SK-N-SH (cell line): ENCODE results near the gene NRCAM. TPM values are rescaled to one million over a fixed set of nuclear protein-coding genes. Genes with fewer than 3 reads are reported as not detected.

ENCODE experiments used
- CTCF ChIA-PET: fragments of 300-600, 350-600 bp; formaldehyde crosslinking; extraction: SDS; loops from one replicate; lab custom pipeline; 2021; lab: Yijun Ruan, JAX
- POLR2A ChIA-PET: fragments of 350-600 bp; sonication (Branson Sonifier 250); formaldehyde crosslinking; extraction: SDS; loops from one replicate; lab custom pipeline; 2020; ENCODE audit warnings: antibody characterized with exemption, inconsistent platforms; lab: Yijun Ruan, JAX
- DNase-seq: peaks from one replicate; pipeline ENCODE4 v3.0.0; 2012
- H2AFZ ChIP-seq: fragments of 200-600 bp; sonication (generic); 2 replicates; pipeline ENCODE4 v1.8.1; 2016; ENCODE audit warnings: antibody characterized with exemption, mild to moderate bottlenecking, low read depth
- H3F3A ChIP-seq: fragments of 200-600 bp; sonication (generic); replicated peaks from 2 replicates; pipeline ENCODE3; 2016; ENCODE audit warnings: antibody characterized with exemption, mild to moderate bottlenecking; ENCODE audit not compliant: insufficient read depth
- H3K27ac ChIP-seq, 2 experiments: fragments of 200-500 bp in 1 of 2; fragments of 200-600 bp in 1 of 2; sonication (Bioruptor generic) in 1 of 2; sonication (generic), shearing (Covaris generic) in 1 of 2; 2 replicates each; pipeline versions ENCODE4 v1.5.1 to v1.6.1; 2014 to 2016; ENCODE audit warnings: low read depth in 2 of 2, inconsistent platforms in 1 of 2, low read length in 1 of 2, mild to moderate bottlenecking in 1 of 2, mixed read lengths in 1 of 2
- H3K27me3 ChIP-seq: fragments of 200-600 bp; sonication (generic), shearing (Covaris generic); 2 replicates; pipeline ENCODE4 v1.6.1; 2016; ENCODE audit warnings: mixed run types; ENCODE audit not compliant: insufficient read depth
- H3K36me3 ChIP-seq, 2 experiments: fragments of 200-500 bp in 1 of 2; fragments of 200-600 bp in 1 of 2; sonication (Bioruptor generic) in 1 of 2; sonication (generic) in 1 of 2; replicated peaks in 1 of 2; 2 replicates each; pipeline versions ENCODE3 to v1.5.1; 2014 to 2016; ENCODE audit warnings: low read length in 1 of 2, mild to moderate bottlenecking in 1 of 2; ENCODE audit not compliant: insufficient read depth in 2 of 2, control insufficient read depth in 1 of 2
- H3K4me1 ChIP-seq, 2 experiments: fragments of 200-500 bp in 1 of 2; fragments of 200-600 bp in 1 of 2; sonication (Bioruptor generic) in 1 of 2; sonication (generic), shearing (Covaris generic) in 1 of 2; 2 replicates each; pipeline versions ENCODE4 v1.5.1 to v1.6.1; 2014 to 2016; ENCODE audit warnings: low read depth in 1 of 2, low read length in 1 of 2, mixed run types in 1 of 2; ENCODE audit not compliant: insufficient read depth in 2 of 2, control insufficient read depth in 1 of 2
- H3K4me2 ChIP-seq: fragments of 200-600 bp; sonication (generic), shearing (Covaris generic); 2 replicates; pipeline ENCODE4 v1.6.1; 2017; ENCODE audit warnings: mixed run types
- H3K4me3 ChIP-seq, 2 experiments: fragments of 200-500 bp in 1 of 2; fragments of 200-600 bp in 1 of 2; sonication (Bioruptor generic) in 1 of 2; sonication (generic), shearing (Covaris generic) in 1 of 2; 2 replicates each; pipeline versions ENCODE4 v1.5.1 to v1.8.1; 2014 to 2016; ENCODE audit warnings: low read depth in 2 of 2, inconsistent platforms in 1 of 2, low read length in 1 of 2, mild to moderate bottlenecking in 1 of 2, mixed read lengths in 1 of 2, moderate library complexity in 1 of 2
- H3K79me2 ChIP-seq: fragments of 200-600 bp; sonication (generic); 2 replicates; pipeline ENCODE4 v1.8.1; 2017; ENCODE audit warnings: mild to moderate bottlenecking; ENCODE audit not compliant: insufficient read depth
- H3K9ac ChIP-seq: fragments of 200-600 bp; sonication (generic); 2 replicates; pipeline ENCODE4 v1.6.1; 2017; ENCODE audit warnings: mixed run types
- H3K9me2 ChIP-seq: fragments of 200-600 bp; sonication (generic); 2 replicates; pipeline ENCODE4 v1.6.1; 2017; ENCODE audit warnings: mixed run types
- H3K9me3 ChIP-seq: fragments of 200-600 bp; sonication (generic); 2 replicates; pipeline ENCODE4 v1.6.1; 2017; ENCODE audit warnings: mixed run types, mild to moderate bottlenecking, moderate library complexity
- H4K20me1 ChIP-seq: fragments of 200-600 bp; sonication (generic); 2 replicates; pipeline ENCODE4 v1.6.1; 2017; ENCODE audit warnings: mild to moderate bottlenecking, mixed run types; ENCODE audit not compliant: insufficient read depth
- ELF1 ChIP-seq: IDR thresholded peaks from 2 replicates; pipeline ENCODE4 v1.4.0; 2012
- EP300 ChIP-seq, 2 experiments: IDR thresholded peaks; 2 replicates each; pipeline versions ENCODE4 v1.4.0 to v1.6.1; 2012; ENCODE audit warnings: borderline replicate concordance in 1 of 2, low read depth in 1 of 2, low read length in 1 of 2
- EZH2phosphoT487 ChIP-seq: fragments of 200-600 bp; sonication (generic); IDR thresholded peaks from 2 replicates; pipeline ENCODE4 v1.6.1; 2017; ENCODE audit warnings: low read depth, mixed run types, mild to moderate bottlenecking, antibody characterized with exemption, moderate library complexity, borderline replicate concordance
- FOSL2 ChIP-seq: IDR thresholded peaks from 2 replicates; pipeline ENCODE4 v1.4.0; 2012; ENCODE audit warnings: low read depth, mild to moderate bottlenecking, moderate library complexity, borderline replicate concordance
- FOXJ3 ChIP-seq: sonication (generic); formaldehyde crosslinking; IDR thresholded peaks from 2 replicates; pipeline ENCODE4 v1.5.1; 2020; ENCODE audit warnings: mild to moderate bottlenecking, missing genetic modification reagents
- FOXM1 ChIP-seq: IDR thresholded peaks from 2 replicates; pipeline ENCODE4 v1.4.0; 2012; ENCODE audit warnings: low read depth, mild to moderate bottlenecking
- GATA2 ChIP-seq: sonication (generic); formaldehyde crosslinking; IDR thresholded peaks from 2 replicates; pipeline ENCODE4 v1.5.0; 2020; ENCODE audit warnings: mild to moderate bottlenecking, missing genetic modification reagents
- IRF3 ChIP-seq: fragments of 150-350 bp; IDR thresholded peaks from 2 replicates; pipeline ENCODE4 v1.6.1; 2016; ENCODE audit warnings: mild to moderate bottlenecking, low read depth, low read length
- MAX ChIP-seq: IDR thresholded peaks from 2 replicates; pipeline ENCODE4 v1.4.0; 2012; ENCODE audit warnings: low read depth
- MEF2A ChIP-seq: IDR thresholded peaks from 2 replicates; pipeline ENCODE4 v1.4.0; 2012; ENCODE audit warnings: low read depth, borderline replicate concordance
- MXI1 ChIP-seq: IDR thresholded peaks from 2 replicates; pipeline ENCODE4 v1.6.1; 2012; ENCODE audit warnings: mild to moderate bottlenecking, low read depth, low read length, improper control_type of control experiment
- NRF1 ChIP-seq: IDR thresholded peaks from 2 replicates; pipeline ENCODE4 v1.6.1; 2012; ENCODE audit warnings: low read depth, mild to moderate bottlenecking, low read length
- PBX3 ChIP-seq: IDR thresholded peaks from 2 replicates; pipeline ENCODE4; 2012
- REST ChIP-seq: IDR thresholded peaks from 2 replicates; pipeline ENCODE4 v1.6.1; 2012; ENCODE audit warnings: mild to moderate bottlenecking, low read depth, low read length, moderate library complexity
- RFX5 ChIP-seq: IDR thresholded peaks from 2 replicates; pipeline ENCODE4 v1.6.1; 2012; ENCODE audit warnings: mild to moderate bottlenecking, improper control_type of control experiment, low read length
- RXRA ChIP-seq: IDR thresholded peaks from 2 replicates; pipeline ENCODE4 v1.4.0; 2012; ENCODE audit warnings: low read depth, mild to moderate bottlenecking, borderline replicate concordance
- SIN3A ChIP-seq: IDR thresholded peaks from 2 replicates; pipeline ENCODE4 v1.6.1; 2012; ENCODE audit warnings: low read depth, mild to moderate bottlenecking, low read length, moderate library complexity, borderline replicate concordance
- SMC3 ChIP-seq: IDR thresholded peaks from 2 replicates; pipeline ENCODE4 v1.6.1; 2012; ENCODE audit warnings: low read depth, low read length, improper control_type of control experiment
- TCF12 ChIP-seq: IDR thresholded peaks from 2 replicates; pipeline ENCODE4 v1.4.0; 2012
- USF1 ChIP-seq: IDR thresholded peaks from 2 replicates; pipeline ENCODE4 v1.4.0; 2012; ENCODE audit warnings: low read depth, borderline replicate concordance
- YY1 ChIP-seq: IDR thresholded peaks from 2 replicates; pipeline ENCODE4 v1.4.0; 2012; ENCODE audit warnings: low read depth, mild to moderate bottlenecking
- WGBS: methylation state at CpG from one replicate; pipeline ENCODE4 v1.1.6; 2017; ENCODE audit warnings: low lambda C conversion rate; 5-methylcytosine and 5-hydroxymethylcytosine counted together
- polyA plus RNA-seq, 3 experiments: library from polyadenylated mRNA; depleted of rRNA; stranded (reverse); fragments of >200 nt; gene quantifications; 2 replicates each; pipeline ENCODE4 v1.2.3, GENCODE V29; 2012

NRCAM gene
- polyA plus RNA-seq, 1 of the 3 experiments (the other 2 are of a cell fraction): 1.1 TPM

- no peak for TF ChIP-seq REST
- TF ChIP-seq PBX3: no peak
- no peak for TF ChIP-seq GATA2 (CRISPR knock-in tag)
- TF ChIP-seq FOXM1: no peak
Observed at GRCh38 chr7:108417926-108418325, 38.3 kb downstream of the NRCAM start (continued).

GRCh38 chr7:108417144-108417543, 39.1 kb downstream of the NRCAM start:
- Histone ChIP-seq H3K4me3 (no peak overlapping the region), H3F3A (no peaks in the 10 kb centered on the region), H3K36me3 (no peaks in the 10 kb centered on the region), H3K27ac (peak overlapping the region in 1 of 2 experiments; percentile 98; a peak in 2 of 4 replicates), H2AFZ (no peak overlapping the region), H3K27me3 (no peaks in the 10 kb centered on the region), H3K9ac (no peak overlapping the region), H3K9me3 (no peaks in the 10 kb centered on the region), H3K9me2 (no peaks in the 10 kb centered on the region), H3K4me1 (peaks cover 26 to 67% of the 10 kb centered on the region in 2 experiments; a peak in 3 of 4 replicates), H3K4me2 (no peak overlapping the region), H3K79me2 (no peaks in the 10 kb centered on the region), H4K20me1 (no peaks in the 10 kb centered on the region)
- 83% methylated on average over 4 of the region's 4 CpGs for WGBS
- CTCF ChIA-PET: interaction anchor here (0.7 to 1.4 kb wide), 6 partner anchors 32 to 94 kb away, joined by 3 to 4 read pairs (median 3); no protein-coding TSS in a partner anchor
- no peak for DNase-seq
- TF ChIP-seq FOXM1 (no peak), MAX (no peak), RFX5 (no peak), GATA2 (CRISPR knock-in tag) (no peak), MEF2A (no peak), MXI1 (no peak), IRF3 (no peak), USF1 (no peak), NRF1 (no peak), SIN3A (no peak), YY1 (no peak), EP300 (IDR thresholded peaks at IDR 0.05; ENCODE audit: borderline replicate concordance in 1 of 2, low read depth in 1 of 2, low read length in 1 of 2) (no peak), ELF1 (no peak), FOXJ3 (CRISPR knock-in tag) (no peak), TCF12 (no peak), EZH2phosphoT487 (no peak), FOSL2 (no peak), SMC3 (no peak), RXRA (no peak)
- POLR2A ChIA-PET: no interaction called here
